Coronary artery (tissue), 2 donors: ENCODE measurements around the gene MAPK1.
A peak's percentile ranks its signal among the peaks of the same experiment; 100 is the strongest.
"Not testable (repeated sequence)": the region's sequence is repeated elsewhere in the genome, so short reads cannot be mapped to it uniquely, and the experiment has no call there.

ENCODE experiments used
- DNase-seq: peaks from one replicate; pipeline ENCODE4 v3.0.0-alpha.2; 2017; ENCODE audit warnings: low spot score
- H3K27ac ChIP-seq, 2 donors: fragments of 200-600 bp; sonication (generic); one replicate each; pipeline ENCODE4 v1.5.1; 2016 to 2019
- H3K4me3 ChIP-seq: fragments of 200-600 bp; sonication (generic); 2 replicates; pipeline ENCODE4 v1.5.1; 2016; ENCODE audit warnings: mild to moderate bottlenecking, moderate library complexity
- CTCF ChIP-seq: fragments of 200-600 bp; sonication (generic); IDR thresholded peaks from one replicate; pipeline ENCODE4 v1.5.1; 2019; ENCODE audit warnings: antibody characterized with exemption

MAPK1 gene

GRCh38 chr22:21816787-21817496 is 50.5 kb downstream of the MAPK1 start:
- TF ChIP-seq CTCF = no peak
- Histone ChIP-seq H3K4me3 (peak overlapping the region; percentile 38), H3K27ac (peak overlapping the region; percentile 27 to 82)
- no peak for DNase-seq

GRCh38 chr22:21816472-21816786 is 51.0 kb downstream of the MAPK1 start:
- Histone ChIP-seq H3K27ac (peak overlapping the region in 1 of 2 donors; percentile 82), H3K4me3 (no peak overlapping the region)
- DNase-seq = no peak
- TF ChIP-seq CTCF = no peak

GRCh38 chr22:21815958-21816357 is 51.5 kb downstream of the MAPK1 start:
- Histone ChIP-seq H3K27ac (peak overlapping the region in 1 of 2 donors; percentile 82), H3K4me3 (no peak overlapping the region)
- no peak for TF ChIP-seq CTCF
- no peak for DNase-seq

- no peak for TF ChIP-seq CTCF
- peak overlapping the region in 1 of 2 donors; percentile 17 for H3K27ac ChIP-seq
These were observed 52.1 kb downstream of the MAPK1 start for GRCh38 chr22:21815357-21815756.

GRCh38 chr22:21811982-21812381 is 55.5 kb downstream of the MAPK1 start:
- DNase-seq = no peak
- Histone ChIP-seq H3K4me3 (no peak overlapping the region), H3K27ac (no peak overlapping the region)
- TF ChIP-seq CTCF = no peak

More at GRCh38 chr22:21815357-21815756, 52.1 kb downstream of the MAPK1 start:
- no peak overlapping the region for H3K4me3 ChIP-seq
- DNase-seq = no peak

- no peak for TF ChIP-seq CTCF
- H3K4me3 ChIP-seq = no peak overlapping the region
- H3K27ac ChIP-seq = no peak overlapping the region
- DNase-seq = no peak
These were observed 59.6 kb downstream of the MAPK1 start for GRCh38 chr22:21807544-21808529.

- not testable (repeated sequence) for H3K4me3 ChIP-seq, DNase-seq, H3K27ac ChIP-seq
These were observed 62.1 kb downstream of the MAPK1 start for GRCh38 chr22:21805325-21805724.
